D341Med (cell line): ENCODE results near the gene SLC16A4.
"Not testable (repeated sequence)": the region's sequence is repeated elsewhere in the genome, so short reads cannot be mapped to it uniquely, and the experiment has no call there.

Source experiments
- DNase-seq: peaks from one replicate; pipeline ENCODE4 v3.0.0; 2012; ENCODE audit warnings: low spot score

The SLC16A4 gene

DNA sequence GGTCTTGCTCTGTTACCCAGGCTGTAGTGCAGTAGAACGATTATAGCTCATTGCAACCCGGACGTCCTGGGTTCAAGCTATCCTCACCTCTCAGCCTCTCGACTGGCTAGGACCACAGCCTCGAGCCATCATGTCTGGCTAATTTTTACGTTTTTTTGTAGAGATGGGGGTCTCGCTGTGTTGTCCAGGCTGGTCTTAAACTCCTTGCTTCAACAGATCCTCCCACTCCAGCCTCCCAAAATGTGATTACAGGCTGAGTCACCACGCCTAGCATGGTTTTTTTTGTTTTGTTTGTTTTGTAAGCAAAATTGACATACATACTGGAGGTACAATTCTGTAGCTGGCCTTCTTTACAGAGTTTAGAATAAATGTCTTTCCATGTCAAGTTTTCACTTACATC lies 17.7 kb upstream of the SLC16A4 start:
- no peak for DNase-seq

GRCh38 chr1:110407260-110408210 lies 16.7 kb upstream of the SLC16A4 start, which contains the start of gene LAMTOR5:
Gene LAMTOR5, minus strand, starts transcription at chr1:110407694. Its CDS starts 74 bp downstream, at chr1:110407620.
- peak; percentile 86 for DNase-seq

GRCh38 chr1:110406407-110406806 lies 15.6 kb upstream of the SLC16A4 start:
- DNase-seq: not testable (repeated sequence)

DNA sequence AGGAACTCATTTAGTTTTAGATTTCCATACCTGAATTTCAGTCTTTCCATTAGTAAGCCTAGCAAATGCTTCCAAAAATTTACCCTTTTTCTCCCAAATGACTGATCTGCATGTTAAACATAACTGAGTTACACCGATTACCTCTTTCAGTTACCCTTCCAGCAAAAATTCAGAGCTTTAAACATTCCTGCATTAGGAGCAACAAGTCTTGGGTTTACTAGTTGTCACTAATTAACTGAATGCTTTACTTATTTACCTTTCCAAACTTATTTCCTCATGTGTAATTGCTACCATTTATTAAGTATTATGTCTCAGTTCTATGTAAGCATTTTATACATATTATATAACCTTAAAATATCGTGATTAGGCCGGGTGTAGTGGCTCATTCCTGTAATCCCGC lies 13.6 kb upstream of the SLC16A4 start:
- no peak for DNase-seq

- DNase-seq: no peak
These were observed 13.0 kb upstream of the SLC16A4 start for GRCh38 chr1:110403805-110404204.

DNA sequence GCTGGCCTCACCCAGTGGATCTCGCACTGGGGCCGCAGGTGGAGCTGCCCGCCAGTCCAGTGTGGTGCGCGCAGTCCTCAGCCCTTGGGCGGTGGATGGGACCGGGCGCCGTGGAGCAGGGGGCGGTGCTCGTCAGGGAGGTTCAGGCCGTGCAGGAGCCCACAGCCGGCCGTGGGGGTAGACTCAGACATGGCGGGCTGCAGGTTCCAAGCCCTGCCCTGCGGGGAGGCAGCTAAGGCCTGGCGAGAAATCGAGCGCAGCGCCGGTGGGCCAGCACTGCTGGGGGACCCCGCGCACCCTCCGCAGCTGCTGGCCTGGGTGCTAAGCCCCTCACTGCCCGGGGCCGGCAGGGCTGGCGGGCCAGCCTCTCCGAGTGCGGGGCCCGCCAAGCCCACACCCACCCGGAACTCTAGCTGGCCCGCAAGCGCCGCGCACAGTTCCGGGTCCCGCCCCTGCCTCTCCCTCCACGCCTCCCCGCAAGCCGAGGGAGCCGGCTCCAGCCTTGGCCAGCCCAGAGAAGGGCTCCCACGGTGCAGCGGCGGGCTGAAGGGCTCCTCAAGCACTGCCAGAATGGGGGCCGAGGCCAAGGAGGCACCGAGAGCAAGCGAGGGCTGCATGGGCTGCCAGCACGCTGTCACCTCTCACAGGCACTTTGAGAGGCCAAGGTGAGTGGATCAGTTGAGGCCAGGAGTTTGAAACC lies 5.6 kb upstream of the SLC16A4 start:
- DNase-seq: not testable (repeated sequence)

DNA sequence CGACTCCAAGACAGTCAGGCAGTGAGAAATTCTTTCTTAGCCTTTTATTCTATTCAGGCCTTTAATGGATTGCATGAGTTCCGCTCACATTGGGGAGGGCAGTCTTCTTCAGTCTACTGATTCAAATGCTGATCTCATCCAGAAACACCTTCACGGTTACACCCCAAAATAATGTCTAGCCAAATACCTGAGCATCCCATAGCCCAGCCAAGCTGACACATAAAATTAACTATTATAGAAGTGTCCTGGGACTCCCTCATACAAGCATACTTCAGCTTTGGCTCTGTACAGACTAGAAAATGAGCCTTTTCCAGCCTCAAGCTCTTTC lies 3.6 kb upstream of the SLC16A4 start:
- no peak for DNase-seq

GRCh38 chr1:110393691-110394492 lies 3.1 kb upstream of the SLC16A4 start:
- DNase-seq: no peak

DNA sequence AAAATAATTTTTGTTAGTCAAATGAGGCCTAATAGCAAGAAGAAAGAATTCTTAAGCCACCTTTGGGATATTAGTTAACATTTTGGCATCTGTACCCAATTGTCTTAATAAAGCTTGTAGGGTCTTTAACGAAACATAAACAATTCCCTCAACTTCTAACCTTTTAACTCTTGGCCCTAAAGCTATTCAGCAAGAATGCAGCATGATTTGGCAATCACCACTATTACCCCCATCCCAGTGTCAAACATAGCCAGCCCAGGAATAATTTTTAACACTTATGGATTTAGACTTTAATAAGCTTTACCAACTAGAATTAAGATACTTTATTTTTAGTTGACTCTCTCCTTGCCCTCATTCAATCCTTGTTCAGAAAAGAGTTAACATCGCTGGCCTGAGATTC lies 2.5 kb upstream of the SLC16A4 start:
- DNase-seq: no peak

GRCh38 chr1:110390096-110390495 lies 730 bp downstream of the SLC16A4 start:
- DNase-seq: no peak

GRCh38 chr1:110387048-110387754 lies 3.6 kb downstream of the SLC16A4 start:
- no peak for DNase-seq

DNA sequence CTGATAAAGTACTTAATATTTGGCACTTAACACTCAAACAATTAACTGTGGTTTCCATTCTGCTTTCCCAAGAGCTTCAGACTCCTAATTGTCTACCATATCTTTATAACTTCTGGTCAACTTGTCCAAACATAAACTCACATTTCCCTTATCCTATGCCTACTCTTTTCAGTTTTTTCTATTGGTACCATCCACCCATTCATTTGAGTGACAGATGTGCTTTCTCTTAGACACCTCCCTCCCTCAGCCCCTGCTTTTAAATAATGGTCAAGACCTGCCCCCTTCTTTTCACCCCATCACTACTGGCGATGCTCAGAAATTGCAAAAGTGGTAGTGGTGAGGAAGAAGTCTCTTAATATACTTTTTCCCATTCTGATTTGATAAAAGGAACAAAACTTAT lies 5.5 kb downstream of the SLC16A4 start:
- no peak for DNase-seq

GRCh38 chr1:110384581-110385321 lies 6.1 kb downstream of the SLC16A4 start:
- no peak for DNase-seq

DNA sequence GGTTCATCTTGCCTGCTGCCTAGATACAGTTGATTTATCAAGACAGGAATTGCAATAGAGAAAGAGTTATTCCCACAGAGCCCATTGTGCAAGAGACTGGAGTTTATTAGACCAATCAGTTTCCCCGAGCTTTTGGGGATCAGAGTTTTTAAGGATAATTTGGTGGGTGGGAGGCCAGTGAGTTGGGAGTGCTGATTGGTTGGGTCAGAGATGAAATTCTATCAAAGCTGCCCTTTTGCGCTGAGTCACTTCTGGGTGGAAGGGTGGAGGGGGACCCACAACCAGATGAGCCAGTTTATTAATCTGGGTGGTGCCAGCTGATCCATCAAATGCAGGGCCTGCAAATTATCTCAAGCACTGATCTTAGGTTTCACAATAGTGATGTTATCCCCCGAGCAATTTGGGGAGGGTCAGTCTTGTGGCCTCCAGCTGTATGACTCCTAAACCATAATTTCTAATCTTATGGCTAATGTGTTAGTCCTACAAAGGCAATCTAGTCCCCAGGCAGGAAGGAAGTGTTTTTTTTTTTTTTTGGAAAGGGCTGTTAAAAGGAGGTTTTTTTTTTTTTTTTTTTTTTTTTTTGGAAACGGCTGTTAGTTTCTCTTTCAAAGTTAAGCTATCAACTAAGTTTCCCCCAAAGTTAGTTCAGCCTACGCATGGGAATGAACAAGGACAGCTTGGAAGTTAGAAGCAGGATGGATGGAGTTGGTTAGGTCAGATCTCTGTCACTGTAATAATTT lies 7.4 kb downstream of the SLC16A4 start:
- no peak for DNase-seq

DNA sequence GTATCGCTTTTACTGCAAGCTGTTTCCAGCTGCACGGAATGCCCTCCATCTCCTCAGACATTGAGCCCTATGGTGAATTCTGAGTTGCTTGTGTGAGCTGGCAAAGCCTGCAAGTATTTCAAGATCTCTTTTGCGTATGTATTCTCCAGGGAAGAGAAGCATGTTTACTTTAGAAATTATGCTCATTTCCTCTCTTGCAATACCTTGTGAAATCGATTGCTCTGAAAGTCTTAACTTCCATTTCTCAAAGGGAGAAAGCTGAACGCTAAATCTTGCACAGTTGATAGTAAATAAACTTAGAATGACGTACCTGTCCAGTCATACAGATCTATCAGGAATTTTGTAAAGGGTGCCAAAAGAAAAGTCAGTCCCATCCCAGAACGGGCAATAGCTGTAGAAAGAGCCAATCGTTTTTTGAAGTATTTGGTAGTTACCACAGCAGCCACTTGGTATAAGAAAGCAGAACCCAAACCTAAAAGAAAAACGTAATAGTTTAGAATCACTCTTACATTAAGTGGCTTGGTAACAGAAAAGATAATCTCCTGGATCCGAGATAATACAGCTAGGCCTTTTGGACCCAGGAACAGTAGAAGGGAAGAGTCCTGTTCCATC lies 10.0 kb downstream of the SLC16A4 start:
- DNase-seq: no peak

DNA sequence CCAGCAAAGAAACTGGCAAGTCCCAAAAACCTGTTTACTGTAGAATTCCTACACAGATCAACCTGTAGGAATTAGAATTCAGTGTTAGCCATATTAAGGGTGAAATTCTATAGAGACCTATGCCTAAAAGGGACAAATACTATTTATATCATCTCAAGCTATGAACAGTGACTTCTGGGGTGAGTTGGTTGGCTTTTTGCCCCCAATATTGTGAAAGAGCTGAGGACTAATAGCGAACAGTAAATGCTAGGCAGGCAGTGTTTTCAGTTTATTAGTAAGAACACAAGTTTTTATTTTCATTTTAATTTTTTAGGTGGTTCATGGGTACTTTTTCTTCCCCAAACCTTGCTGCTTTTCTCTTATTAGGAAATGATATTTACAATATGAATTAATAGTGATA lies 15.3 kb downstream of the SLC16A4 start:
- no peak for DNase-seq

DNA sequence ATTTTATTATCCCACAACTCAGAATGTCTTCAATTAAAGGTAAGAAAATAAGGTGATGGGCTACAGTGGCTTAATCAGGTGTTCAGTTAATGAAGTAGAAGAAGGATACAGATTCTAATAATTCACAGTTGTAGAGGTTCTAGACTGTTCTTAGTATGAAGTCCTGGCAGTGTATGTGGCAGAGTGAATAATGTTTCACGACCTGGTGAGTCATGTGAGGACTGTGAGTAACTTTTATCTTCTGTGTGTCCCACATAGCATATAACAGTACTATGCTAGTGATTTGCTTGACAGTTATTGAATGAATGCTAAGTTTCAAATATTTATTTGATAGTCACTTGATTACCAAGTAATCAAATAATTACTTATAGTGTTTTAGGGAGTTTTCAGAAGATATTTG lies 20.0 kb downstream of the SLC16A4 start:
- DNase-seq: no peak

GRCh38 chr1:110364221-110364620 lies 26.6 kb downstream of the SLC16A4 start:
- no peak for DNase-seq

- no peak for DNase-seq
These were observed 29.0 kb downstream of the SLC16A4 start for GRCh38 chr1:110361856-110362255.

- DNase-seq: no peak
These were observed 30.4 kb downstream of the SLC16A4 start for GRCh38 chr1:110360431-110360830.
